GM19351 (cell line): ENCODE results near the gene MYH16.
"Not testable (repeated sequence)": the region's sequence is repeated elsewhere in the genome, so short reads cannot be mapped to it uniquely, and the experiment has no call there.

ENCODE experiments used
- ATAC-seq: cut with Tn5 transposase; IDR thresholded peaks from one replicate; pipeline ENCODE4 v1.9.1; 2021; ENCODE audit warnings: mild to moderate bottlenecking, moderate library complexity; ENCODE audit not compliant: unreplicated experiment

Gene MYH16

DNA sequence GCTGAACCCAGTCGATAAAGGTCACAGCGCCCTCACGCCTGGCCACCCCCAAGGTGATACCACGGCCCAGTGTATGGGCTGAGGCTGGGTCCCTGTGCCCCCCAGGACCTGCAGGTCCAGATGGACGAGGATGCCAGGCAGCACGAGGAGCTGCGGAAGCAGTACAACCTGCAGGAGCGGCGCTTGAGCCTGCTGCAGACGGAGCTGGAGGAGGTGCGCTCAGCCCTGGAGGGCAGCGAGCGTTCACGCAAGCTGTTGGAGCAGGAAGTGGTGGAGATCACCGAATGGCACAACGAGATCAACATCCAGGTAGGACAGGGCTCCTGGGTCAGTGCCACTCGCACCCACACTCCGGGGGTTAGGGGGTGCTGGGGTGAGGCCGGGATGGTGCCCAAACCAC lies 28.9 kb downstream of the MYH16 start:
- no peak for ATAC-seq

DNA sequence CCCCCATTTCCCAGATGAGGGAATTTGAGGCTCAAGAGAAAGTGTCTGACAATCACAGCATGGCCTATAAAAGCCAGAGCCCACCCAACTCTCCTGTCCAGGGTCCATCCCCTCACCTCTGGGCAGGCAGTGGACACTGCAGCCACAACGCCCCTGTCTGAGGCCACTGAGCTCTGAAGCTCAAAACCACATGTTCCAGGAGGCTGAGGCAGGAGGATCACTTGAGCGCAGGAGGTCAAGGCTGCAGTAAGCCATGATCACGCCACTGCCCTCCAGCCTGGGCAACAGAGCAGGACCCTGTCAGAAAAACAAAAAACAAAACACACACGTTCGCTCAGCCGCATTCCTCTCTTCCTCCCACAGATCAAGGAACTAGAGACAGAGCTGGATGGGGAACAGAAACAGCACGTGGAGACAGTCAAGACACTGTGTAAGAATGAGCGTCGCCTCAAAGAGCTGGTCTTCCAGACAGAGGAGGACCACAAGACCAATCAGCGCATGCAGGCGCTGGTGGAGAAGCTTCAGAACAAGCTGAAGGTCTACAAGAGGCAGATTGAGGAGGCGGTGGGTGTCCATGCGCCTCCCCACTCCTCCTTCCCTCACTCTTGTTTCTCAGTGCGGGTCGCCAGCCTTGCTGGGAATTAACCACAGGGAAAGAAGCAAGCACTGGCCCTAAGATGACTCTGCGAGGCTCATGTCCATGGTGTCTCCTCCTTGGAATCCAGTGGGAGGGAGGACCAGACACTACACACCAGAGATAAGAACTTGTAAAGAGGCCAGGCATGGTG lies 33.0 kb downstream of the MYH16 start:
- no peak for ATAC-seq

DNA sequence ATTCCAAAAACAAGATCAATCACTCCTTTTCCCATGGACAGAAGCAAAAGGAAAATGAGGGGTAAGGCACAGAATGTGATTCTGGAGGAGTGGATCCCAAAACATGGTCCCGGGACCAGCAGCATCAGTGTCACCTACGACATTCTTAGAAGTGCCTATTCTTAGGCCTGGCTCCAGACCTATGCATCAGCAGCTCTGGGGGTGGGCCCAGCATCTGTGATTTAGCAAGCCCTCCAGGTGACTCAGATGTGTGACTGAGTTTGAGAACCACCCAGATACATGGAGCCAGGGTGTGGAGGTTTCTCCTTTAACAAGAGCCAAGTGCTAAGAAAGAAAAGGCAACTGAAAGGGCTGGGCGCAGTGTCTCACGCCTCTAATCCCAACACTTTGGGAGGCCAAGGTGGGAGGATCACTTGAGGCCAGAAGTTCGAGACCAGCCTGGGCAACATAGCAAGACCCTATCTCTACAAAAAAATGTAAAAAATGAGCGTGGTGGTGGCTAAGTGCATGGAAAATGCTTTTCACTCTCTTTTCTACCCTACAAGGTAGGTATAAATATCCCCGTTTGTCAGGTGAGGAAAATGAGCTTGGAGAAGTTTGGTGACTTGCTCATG lies 35.9 kb downstream of the MYH16 start:
- ATAC-seq: no peak

DNA sequence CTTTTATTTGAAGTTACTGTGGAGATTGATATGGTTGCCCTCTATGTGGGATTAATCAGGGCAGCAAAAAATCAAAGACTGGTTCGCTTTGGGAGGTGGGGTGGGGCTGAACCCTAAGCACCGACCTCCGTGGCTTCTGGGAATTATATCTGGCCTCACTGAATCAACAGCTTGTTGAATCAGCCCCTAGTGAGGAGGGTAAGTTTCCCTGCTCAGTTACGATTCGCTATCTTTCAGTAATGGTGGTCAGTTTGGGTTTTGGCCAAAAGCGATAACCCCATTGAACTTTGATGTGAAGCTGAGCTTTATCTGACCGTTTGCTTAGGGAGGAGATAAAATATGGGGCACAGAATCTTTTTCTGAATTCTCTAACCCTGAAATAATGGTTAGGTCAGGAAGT lies 36.5 kb downstream of the MYH16 start:
- no peak for ATAC-seq

DNA sequence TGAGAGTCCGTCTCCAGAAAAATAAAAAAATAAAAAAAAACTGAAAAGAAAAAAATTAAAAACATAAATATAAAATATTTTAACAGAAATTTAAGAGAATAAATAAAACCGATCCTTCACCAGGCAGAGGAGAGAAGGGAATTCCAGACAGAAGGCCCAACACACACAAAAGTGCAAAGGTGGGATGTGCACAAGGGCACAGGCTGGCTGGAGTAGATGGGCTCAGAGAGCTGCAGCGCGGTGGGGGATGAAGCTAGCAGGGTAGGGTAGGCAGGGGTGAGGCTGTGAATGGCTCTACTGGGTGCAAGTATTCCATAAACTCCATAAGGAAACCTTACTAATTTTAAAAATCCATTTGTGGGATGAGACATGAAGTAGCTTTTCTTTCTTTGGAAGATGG lies 37.4 kb downstream of the MYH16 start:
- ATAC-seq: no peak

DNA sequence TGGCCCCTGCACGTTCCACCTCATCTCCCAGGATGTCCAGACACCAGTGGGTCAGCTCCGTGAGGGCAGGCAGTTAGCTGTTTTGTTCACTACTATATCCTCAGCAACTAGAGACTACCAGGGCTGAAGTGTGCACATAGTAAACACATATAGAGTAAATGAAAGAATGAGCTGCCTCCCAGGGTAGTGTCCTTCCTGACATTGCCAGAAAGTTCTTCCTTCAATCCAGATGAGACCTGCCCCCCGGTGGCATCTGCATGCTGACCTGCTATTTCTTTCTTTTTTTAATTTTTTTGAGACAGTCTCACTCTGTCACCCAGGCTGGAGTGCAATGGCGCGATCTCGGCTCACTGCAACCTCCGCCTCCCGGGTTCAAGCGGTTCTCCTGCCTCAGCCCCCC lies 39.1 kb downstream of the MYH16 start:
- no peak for ATAC-seq

DNA sequence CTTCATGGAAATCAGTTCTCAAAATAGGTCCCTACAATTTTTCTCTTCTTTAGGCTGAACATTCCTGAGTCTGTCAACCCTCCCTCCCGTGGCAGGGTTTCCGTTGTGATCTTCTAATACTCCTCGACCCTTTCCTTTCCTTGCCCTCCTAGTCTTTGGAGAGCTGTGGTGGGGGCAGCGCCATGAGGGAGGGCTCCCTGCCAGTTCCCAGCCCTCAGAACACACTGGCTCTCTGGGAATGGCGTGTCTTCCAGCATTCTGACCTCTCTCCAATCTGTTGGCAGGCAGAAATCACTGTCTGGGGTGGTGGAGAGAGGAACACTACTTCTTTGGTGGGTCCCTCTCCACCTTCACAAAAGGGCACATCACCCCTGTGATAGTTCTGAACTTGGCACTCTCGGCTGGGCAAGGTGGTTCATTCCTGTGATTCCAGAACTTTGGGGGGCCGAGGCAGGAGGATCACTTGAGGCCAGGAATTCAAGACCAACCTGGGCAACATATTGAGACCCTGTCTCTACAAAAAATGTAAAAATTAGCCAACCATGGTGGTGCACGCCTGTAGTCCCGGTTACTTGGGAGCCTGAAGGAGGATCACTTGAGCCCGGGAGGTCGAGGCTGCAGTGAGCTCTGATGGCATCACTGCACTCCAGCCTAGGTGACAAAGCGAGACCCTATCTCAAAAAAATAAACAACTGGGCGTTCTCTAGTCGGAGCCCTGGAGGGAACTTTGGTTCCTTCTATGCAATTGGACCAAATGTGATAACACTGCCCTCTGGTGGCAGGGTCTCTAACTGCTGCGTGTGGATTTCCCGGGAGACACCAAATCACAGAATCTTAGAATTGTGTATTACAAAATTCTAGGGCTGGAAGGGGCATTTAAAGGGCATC lies 39.9 kb downstream of the MYH16 start:
- ATAC-seq: no peak

DNA sequence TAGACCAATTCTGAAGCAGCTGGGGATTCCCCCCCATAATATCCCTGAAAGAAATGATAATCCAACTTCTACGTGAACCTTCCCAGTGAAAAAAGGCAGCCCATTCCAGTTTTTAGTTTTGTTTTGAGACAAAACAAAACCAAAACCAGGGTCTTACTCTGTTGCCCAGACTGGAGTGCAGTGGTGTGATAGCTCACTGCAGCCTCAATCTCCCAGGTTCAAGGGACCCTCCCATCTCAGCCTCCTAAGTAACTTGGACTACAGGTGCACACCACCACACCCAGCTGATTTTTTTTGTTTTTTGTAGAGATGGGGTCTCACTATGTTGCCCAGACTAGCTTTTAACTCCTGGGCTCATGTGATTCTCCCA lies 40.5 kb downstream of the MYH16 start:
- ATAC-seq: no peak

DNA sequence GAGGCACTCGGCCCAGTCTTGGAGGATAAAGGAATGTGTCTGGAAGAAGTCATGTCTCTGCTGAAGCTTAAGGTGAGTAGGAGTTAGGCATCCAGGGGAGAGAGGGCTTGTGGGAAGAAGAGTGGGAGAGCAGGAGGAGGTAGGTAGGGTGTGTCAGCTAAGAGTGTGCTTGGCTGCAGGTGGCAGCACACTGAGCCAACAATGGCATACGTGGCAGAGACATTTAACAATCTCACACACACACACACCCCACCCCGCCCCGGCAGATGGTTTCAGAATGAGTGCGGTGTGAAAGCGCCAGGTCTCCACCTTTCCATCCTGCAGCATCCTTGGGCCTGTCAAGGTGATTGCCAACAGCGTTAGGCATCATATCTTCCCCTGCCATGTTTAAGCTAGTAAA lies 41.9 kb downstream of the MYH16 start:
- peak; percentile 44 for ATAC-seq

DNA sequence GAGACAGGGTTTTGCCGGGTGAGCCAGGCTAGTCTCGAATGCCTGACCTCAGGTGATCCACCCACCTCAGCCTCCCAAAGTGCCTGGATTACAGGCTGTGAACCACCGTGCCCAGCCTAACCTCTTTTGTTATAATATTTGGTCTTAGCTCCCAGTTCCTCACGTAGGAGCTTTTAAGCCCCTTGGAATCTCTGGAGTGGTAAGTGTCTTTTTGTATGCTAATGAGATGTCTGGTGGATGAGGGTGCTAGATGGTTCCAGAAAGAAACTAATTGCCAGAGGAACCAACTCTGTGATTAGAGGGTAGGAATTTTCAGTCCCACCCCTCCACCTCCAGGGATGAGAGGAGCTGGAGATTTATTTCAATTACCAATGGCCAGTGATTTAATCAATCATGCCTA lies 47.7 kb downstream of the MYH16 start:
- no peak for ATAC-seq

DNA sequence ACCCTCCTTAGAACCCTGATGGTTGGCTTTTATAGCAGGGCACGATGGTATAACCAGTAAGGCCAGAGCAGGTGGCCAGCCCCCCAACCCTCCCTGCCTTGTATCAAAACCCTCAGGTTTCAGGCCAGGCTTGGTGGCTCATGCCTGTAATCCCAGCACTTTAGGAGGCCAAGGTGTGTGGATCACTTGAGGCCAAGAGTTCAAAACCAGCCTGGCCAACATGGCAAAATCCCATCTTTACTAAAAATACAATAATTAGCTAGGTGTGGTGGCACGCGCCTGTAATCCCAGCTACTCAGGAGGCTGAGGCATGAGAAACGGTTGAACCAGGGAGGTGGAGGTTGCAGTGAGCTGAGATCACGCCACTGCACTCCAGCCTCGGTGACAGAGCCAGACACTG lies 50.0 kb downstream of the MYH16 start:
- ATAC-seq: not testable (repeated sequence)

DNA sequence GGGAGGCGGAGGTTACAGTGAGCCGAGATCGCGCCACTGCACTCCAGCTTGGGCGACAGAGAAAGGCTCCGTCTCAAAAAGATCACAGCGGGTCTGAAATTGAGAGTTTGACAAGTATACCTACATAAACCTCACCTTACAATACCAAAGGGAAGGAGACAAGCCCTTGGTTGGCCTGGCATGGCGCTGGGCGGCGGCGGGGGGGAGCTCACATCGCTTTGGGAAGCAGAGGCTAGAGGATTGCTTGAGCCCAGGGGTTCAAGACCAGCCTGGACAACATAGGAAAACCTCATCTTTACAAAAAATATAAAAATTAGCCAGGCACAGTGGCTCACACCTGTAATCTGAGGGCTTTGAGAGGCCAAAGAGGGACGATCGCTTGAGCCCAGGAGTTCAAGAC lies 51.9 kb downstream of the MYH16 start:
- ATAC-seq: no peak

DNA sequence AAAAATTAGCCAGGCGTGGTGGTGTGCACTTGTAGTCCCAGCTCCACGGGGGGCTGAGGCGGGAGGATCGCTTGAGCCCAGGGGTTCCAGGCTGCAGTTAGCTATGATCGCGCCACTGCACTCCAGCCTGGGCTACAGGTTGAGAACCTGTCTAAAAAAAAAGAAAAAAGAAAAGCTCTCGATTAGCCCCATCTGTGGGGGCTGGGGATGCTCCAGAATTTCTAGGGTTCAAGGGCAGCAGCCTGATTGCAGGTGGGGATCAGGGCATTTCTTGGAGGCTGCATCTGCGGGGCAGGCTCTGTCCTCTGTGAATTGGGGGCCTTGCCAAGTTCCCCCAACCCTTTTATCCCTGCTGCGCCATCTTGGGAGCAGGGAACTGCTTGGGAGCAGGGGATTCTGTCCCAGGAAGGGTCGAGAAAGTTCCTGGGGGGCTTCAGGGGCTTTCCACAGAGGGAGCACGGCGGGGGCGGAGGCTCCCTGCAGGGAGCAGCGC lies 52.4 kb downstream of the MYH16 start:
- ATAC-seq: no peak

DNA sequence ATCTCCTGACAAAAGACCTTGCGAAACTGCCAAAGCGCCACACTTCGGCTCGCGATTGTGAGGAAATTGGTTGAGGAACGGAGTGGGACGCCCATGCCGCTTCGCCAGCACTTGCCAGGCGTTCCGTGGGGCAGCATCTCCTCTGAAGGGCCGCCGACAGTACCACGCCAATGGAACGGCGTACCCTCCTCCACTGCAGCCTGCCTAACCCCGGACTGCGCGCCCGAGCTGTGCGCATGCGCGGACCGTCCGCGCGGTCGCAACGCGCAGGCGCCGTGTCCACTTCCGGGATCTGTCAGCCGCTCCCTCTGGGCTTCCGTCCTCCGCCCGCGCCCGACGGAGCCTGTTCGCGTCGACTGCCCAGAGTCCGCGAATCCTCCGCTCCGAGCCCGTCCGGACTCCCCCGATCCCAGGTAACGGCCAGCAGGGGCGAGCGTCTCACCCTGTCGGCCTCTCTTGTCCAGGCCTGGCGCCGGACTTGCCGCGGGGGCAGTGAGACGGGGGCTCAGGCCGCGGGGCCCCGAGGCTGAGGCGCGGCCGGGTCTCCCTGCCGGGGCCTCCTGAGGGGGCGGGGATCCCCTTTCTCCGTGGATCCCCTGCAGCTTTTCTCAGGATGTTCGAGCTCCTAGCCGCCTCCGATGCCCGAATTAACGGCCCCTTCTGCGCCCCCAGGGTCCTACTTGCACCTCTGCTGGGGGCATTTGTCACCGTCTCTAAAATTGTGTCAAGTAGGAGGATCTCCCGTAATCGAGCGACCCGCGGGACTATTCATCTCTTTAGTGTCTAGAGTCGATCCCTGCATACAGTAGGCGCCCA lies 53.2 kb downstream of the MYH16 start, which contains the start of gene ARPC1A:
TSS of gene ARPC1A (plus strand) at position 307 of the 816 bp plus-strand sequence. CDS start 7,456 bp downstream, outside the sequence.
- ATAC-seq: peak; percentile 83

DNA sequence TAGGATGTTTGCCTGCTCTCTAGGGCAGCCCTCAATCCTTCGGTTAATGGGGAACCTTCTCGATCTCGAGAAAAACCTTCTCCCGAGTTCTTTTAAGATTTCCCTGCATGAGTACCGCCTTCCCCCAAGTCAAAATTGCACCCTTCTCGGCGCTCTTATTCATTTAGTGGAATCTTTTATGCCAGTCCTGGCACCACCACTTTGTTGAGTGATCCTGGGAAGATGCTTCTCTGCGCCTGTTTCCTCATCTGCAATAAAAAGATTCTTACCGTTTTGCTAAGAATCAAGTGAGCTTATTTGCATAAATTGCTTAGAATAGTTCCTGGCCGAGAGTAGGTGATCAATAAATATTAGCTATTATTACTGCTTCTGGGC lies 53.8 kb downstream of the MYH16 start:
- ATAC-seq: no peak

DNA sequence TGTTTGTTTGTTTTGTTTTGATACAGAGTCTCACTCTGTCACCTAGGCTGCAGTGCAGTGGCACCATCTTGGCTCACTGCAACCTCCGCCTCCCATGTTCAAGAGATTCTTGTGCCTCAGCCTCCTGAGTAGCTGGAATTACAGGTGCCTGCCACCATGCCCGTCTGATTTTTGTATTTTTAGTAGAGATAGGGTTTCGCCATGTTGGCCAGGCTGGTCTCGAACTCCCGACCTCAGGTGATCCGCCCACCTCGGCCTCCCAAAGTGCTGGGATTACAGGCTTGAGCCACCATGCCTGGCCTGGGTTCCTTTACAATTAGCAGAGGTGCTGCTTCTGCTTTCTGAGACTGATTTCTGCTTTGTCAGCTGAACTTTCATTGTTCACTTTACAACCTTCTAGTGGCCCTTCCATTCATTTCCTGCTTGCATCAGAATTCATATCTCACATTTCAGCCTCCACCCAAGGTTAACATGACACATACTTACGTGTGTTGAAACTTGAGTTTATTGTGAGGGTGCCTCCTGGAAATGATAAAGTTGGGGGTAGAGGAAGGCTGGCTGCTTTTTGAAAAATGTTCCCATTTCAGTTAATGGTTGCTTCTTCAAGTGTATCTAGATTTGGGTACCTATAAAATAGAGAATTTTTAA lies 57.8 kb downstream of the MYH16 start:
- not testable (repeated sequence) for ATAC-seq

DNA sequence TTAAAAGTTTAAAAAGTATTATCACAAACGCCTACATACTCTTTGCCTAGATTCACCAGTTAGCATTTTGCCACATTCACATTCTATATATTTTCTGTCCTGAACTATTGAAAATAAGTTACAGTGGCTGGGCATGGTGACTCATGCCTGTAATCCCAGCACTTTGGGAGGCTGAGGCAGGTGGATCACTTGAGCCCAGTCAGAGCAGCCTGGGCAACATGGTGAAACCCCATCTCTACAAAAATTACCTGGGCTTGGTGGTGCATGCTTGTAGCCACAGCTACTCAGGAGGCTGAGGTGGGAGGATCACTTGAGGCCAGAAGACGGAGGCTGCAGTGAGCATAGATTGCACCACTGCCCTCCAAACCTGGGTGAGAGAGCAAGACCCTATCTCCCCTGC lies 58.4 kb downstream of the MYH16 start:
- ATAC-seq: no peak

DNA sequence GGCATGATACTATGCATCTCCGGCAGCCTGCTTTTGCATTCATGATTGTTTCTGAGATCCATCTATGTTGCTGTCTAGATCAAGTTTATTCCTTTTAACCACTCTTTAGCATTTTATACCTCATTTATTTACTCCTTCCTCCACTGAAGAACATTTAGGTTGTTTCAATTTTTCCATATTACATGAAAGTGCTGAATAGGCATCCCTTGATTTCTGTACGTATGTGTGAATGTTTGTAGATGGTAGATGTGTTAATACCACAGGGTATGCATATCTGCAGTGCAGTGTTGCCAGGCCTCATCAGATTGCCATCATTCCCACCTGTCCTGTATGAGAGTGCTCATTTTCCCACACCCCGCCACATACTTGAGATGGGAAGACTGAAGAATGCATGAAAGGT lies 67.0 kb downstream of the MYH16 start:
- no peak for ATAC-seq

DNA sequence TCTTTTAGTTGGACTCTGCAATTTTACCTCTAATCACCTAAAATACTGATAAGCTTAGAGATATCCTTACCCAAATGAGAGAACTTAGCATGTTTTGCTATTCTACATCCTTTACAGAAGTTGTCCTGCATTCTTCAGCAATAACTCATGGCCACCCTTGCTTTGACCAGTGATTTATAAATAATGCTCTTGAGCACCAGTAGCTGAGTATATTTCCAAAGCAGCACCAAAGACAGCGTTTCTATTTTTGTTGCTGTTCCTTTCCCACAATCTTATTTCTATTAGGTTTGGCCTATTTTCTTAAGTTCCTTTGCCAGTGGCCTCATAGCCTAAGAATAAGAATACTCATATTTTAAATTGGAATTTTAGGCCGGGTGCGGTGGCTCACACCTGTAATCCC lies 68.0 kb downstream of the MYH16 start:
- ATAC-seq: no peak

DNA sequence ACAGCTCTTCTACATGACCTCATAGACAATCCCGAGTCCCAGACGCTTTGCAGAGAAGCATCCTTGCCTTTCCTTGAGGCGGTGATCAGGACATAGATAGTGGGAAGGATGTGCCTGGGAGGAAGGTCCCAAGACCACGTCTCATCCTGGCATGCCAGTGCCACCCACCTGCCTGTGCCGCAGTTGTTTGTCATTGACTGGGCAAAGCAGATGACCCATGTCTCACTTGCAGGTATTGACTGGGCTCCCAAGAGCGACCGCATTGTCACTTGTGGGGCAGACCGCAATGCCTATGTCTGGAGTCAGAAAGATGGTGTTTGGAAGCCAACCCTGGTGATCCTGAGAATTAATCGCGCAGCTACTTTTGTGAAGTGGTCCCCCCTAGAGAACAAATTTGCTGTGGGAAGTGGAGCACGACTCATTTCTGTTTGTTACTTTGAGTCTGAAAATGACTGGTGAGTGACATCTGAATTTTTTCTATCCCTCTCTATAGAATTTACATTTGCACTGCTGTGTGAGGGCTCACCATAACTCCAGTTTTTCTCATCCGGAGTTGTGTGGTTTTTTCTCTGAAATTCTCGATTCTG lies 71.5 kb downstream of the MYH16 start:
- ATAC-seq: no peak
